ENCODE results near the gene TIMMDC1. TPM values are rescaled to one million over a fixed set of nuclear protein-coding genes. Genes with fewer than 3 reads are reported as not detected.

Gene TIMMDC1
- total RNA-seq, 2 experiments from 2014 or later, result 78.1 to 79.8 TPM

- no peaks in the 10 kb centered on the region for H3K27me3 Mint-ChIP-seq (ENCODE audit: low read depth)
- CTCF ChIA-PET, result interaction anchor here (0.7 to 1.5 kb wide), 3 partner anchors 9 to 244 kb away, joined by 3 to 5 read pairs (median 3); no protein-coding TSS in a partner anchor
Observed at GRCh38 chr3:119485563-119485962, 12.8 kb upstream of the TIMMDC1 start.

DNA sequence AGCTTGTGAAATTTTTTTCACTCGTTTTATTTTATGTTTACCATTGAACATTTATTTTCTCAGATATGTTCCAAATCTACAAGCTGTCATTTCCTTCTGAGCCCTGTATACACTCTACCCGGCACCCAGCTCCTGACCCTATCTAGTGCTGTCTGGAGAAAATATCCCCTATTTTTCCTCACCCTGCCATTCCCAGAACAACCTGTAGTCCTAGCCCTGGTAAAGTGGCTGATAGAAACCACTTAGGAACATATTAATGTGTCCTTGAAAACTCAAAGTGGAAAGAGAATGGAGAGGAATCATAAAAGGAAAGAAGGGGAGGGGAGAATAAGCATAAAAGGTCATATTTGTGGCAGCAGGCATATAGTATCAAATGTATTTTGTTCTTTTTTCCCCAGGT is 8.2 kb upstream of the TIMMDC1 start:
- H3K27me3 Mint-ChIP-seq (ENCODE audit: low read depth), result no peaks in the 10 kb centered on the region
- no peak overlapping the region for H3K4me3 Mint-ChIP-seq
- H3K4me1 Mint-ChIP-seq (ENCODE audit: low read depth), result no peaks in the 10 kb centered on the region
- H3K36me3 Mint-ChIP-seq (ENCODE audit: low read depth), result peaks cover 62% of the 10 kb centered on the region
- ATAC-seq (no peak), DNase-seq (no peak)
- POLR2A ChIA-PET, result interaction anchor here (0.5 to 2.3 kb wide), 2 partner anchors 8 to 41 kb away, joined by 3 to 9 read pairs; partner anchors contain the start of gene TIMMDC1
- H3K27ac Mint-ChIP-seq, result no peak overlapping the region
- CTCF ChIA-PET, result interaction anchor here (0.6 to 1.1 kb wide), 3 partner anchors 9 to 69 kb away, joined by 3 read pairs; no protein-coding TSS in a partner anchor
- no peaks in the 10 kb centered on the region for H3K9me3 Mint-ChIP-seq (ENCODE audit: insufficient read depth)

More at GRCh38 chr3:119485563-119485962, 12.8 kb upstream of the TIMMDC1 start:
- H3K36me3 Mint-ChIP-seq (ENCODE audit: low read depth), result peaks cover 50% of the 10 kb centered on the region
- POLR2A ChIA-PET, result interaction anchor here (1.0 kb wide), 1 partner anchor 12 kb away, joined by 3 read pairs; no protein-coding TSS in a partner anchor
- ATAC-seq (no peak), DNase-seq (no peak)
- no peak overlapping the region for H3K27ac Mint-ChIP-seq
- no peak overlapping the region for H3K4me3 Mint-ChIP-seq
- H3K9me3 Mint-ChIP-seq (ENCODE audit: insufficient read depth), result no peaks in the 10 kb centered on the region
- no peaks in the 10 kb centered on the region for H3K4me1 Mint-ChIP-seq (ENCODE audit: low read depth)

DNA sequence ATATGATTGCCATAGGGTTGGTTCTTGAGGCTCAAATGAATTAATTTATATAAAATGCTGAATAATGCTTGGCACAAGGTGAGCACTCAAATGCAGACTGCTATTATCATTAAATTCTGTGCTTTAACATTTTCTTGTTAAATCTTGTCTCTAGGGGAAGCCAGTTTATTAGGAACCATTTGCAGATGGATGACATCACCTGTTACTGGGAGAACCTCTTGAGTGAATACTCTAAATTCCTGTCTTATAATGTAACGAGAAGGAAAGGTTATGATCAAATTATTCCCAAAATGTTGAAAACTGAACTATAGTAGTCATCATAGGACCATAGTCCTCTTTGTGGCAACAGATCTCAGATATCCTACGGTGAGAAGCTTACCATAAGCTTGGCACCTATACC is 6.2 kb upstream of the TIMMDC1 start:
- Mint-ChIP-seq H3K27me3 (ENCODE audit: low read depth) (no peaks in the 10 kb centered on the region), H3K36me3 (ENCODE audit: low read depth) (peaks cover 44% of the 10 kb centered on the region), H3K27ac (no peak overlapping the region), H3K4me1 (ENCODE audit: low read depth) (peaks cover 6% of the 10 kb centered on the region), H3K9me3 (ENCODE audit: insufficient read depth) (no peaks in the 10 kb centered on the region), H3K4me3 (no peak overlapping the region)
- DNase-seq (no peak), ATAC-seq (no peak)
- ChIA-PET CTCF (no interaction called here), POLR2A (no interaction called here)

- no peaks in the 10 kb centered on the region for H3K27me3 Mint-ChIP-seq (ENCODE audit: low read depth)
Observed at GRCh38 chr3:119492810-119493209, 5.5 kb upstream of the TIMMDC1 start.

GRCh38 chr3:119494597-119494996 is 3.8 kb upstream of the TIMMDC1 start:
- no peaks in the 10 kb centered on the region for H3K27me3 Mint-ChIP-seq (ENCODE audit: low read depth)
- H3K36me3 Mint-ChIP-seq (ENCODE audit: low read depth), result peaks cover 36% of the 10 kb centered on the region
- POLR2A ChIA-PET, result interaction anchor here (1.3 kb wide), 1 partner anchor 67 kb away, joined by 3 read pairs; no protein-coding TSS in a partner anchor
- CTCF ChIA-PET, result interaction anchor here (1.0 to 1.2 kb wide), 3 partner anchors 9 to 199 kb away, joined by 3 to 4 read pairs (median 3); partner anchors contain the start of gene POGLUT1
- H3K27ac Mint-ChIP-seq, result no peak overlapping the region
- no peaks in the 10 kb centered on the region for H3K9me3 Mint-ChIP-seq (ENCODE audit: insufficient read depth)
- H3K4me3 Mint-ChIP-seq, result no peak overlapping the region
- ATAC-seq, result no peak
- peaks cover 13% of the 10 kb centered on the region for H3K4me1 Mint-ChIP-seq (ENCODE audit: low read depth)
- DNase-seq, result no peak

More at GRCh38 chr3:119492810-119493209, 5.5 kb upstream of the TIMMDC1 start:
- ChIA-PET CTCF (no interaction called here), POLR2A (no interaction called here)
- H3K36me3 Mint-ChIP-seq (ENCODE audit: low read depth), result peaks cover 44% of the 10 kb centered on the region
- H3K9me3 Mint-ChIP-seq (ENCODE audit: insufficient read depth), result no peaks in the 10 kb centered on the region
- H3K4me3 Mint-ChIP-seq, result no peak overlapping the region
- no peak overlapping the region for H3K27ac Mint-ChIP-seq
- no peak for ATAC-seq
- H3K4me1 Mint-ChIP-seq (ENCODE audit: low read depth), result peaks cover 11% of the 10 kb centered on the region
- no peak for DNase-seq

DNA sequence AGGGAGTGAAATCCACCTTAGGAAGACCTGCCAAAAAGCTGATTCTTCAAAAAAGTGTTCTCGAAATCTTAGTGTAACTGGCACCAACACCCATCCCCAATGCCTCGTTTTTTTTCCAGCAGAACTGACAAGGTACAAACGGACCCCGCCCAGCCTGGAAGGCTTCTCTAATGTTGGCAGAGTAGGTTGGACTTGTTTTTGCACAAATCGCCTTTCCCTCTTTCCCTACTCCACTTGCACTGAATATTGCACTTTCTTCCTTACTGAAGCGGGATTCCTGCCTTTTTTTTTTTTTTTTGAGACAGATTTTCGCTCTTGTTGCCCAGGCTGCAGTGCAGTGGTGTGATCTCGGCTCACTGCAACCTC is 544 bp upstream of the TIMMDC1 start:
- peaks cover 31% of the 10 kb centered on the region for H3K4me1 Mint-ChIP-seq (ENCODE audit: low read depth)
- H3K27ac Mint-ChIP-seq, result peak overlapping the region; percentile 98
- POLR2A ChIA-PET, result interaction anchor here (0.6 to 3.9 kb wide), 25 partner anchors 8 to 258 kb away, joined by 3 to 42 read pairs (median 5); partner anchors contain the start of genes ADPRH, B4GALT4, CD80 and COX17
- DNase-seq (peak; percentile 29), ATAC-seq (peak; percentile 1)
- CTCF ChIA-PET, result interaction anchor here (1.1 to 2.2 kb wide), 6 partner anchors 10 to 183 kb away, joined by 3 to 10 read pairs (median 6); partner anchors contain the start of gene TMEM39A
- H3K27me3 Mint-ChIP-seq (ENCODE audit: low read depth), result no peaks in the 10 kb centered on the region
- peak overlapping the region; percentile 99 for H3K4me3 Mint-ChIP-seq
- peaks cover 26% of the 10 kb centered on the region for H3K36me3 Mint-ChIP-seq (ENCODE audit: low read depth)
- no peaks in the 10 kb centered on the region for H3K9me3 Mint-ChIP-seq (ENCODE audit: insufficient read depth)

DNA sequence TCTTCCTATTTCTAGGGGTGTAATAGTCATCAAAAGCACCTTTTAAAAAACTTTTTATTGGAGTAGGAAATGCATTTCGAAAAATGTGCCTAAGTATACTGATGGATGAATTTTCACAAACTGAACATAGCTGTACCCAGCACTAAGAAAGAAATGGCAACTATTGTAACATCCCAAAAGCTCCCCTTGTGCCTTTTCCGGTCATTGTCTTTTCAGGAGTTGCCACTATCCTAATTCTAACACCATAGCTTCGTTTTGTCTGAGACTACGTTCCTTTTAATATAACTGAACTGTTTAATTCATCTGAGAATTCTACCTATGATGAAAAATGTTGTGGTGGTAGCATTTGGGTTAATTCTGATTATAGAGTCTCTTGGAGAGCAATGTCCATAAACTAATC is 1.9 kb downstream of the TIMMDC1 start:
- peaks cover 28% of the 10 kb centered on the region for H3K36me3 Mint-ChIP-seq (ENCODE audit: low read depth)
- ATAC-seq (no peak), DNase-seq (no peak)
- no peaks in the 10 kb centered on the region for H3K9me3 Mint-ChIP-seq (ENCODE audit: insufficient read depth)
- H3K27ac Mint-ChIP-seq, result no peak overlapping the region
- peak overlapping the region; percentile 36 for H3K4me3 Mint-ChIP-seq
- POLR2A ChIA-PET, result interaction anchor here (0.6 to 3.9 kb wide), 5 partner anchors 31 to 176 kb away, joined by 3 to 42 read pairs (median 28); partner anchors contain the start of genes CD80, COX17, POGLUT1 and TMEM39A
- no peaks in the 10 kb centered on the region for H3K27me3 Mint-ChIP-seq (ENCODE audit: low read depth)
- H3K4me1 Mint-ChIP-seq (ENCODE audit: low read depth), result peaks cover 34% of the 10 kb centered on the region
- CTCF ChIA-PET, result interaction anchor here (1.0 to 1.8 kb wide), 4 partner anchors 18 to 190 kb away, joined by 3 to 5 read pairs (median 4); partner anchors contain the start of gene CD80

- Mint-ChIP-seq H3K9me3 (ENCODE audit: insufficient read depth) (no peaks in the 10 kb centered on the region), H3K4me3 (peak overlapping the region; percentile 17), H3K27me3 (ENCODE audit: low read depth) (no peaks in the 10 kb centered on the region), H3K36me3 (ENCODE audit: low read depth) (peaks cover 32% of the 10 kb centered on the region), H3K4me1 (ENCODE audit: low read depth) (peaks cover 38% of the 10 kb centered on the region), H3K27ac (peak overlapping the region; percentile 12)
- ATAC-seq (no peak), DNase-seq (no peak)
- ChIA-PET CTCF (interaction anchor here (0.8 to 1.8 kb wide), 4 partner anchors 24 to 189 kb away, joined by 3 to 4 read pairs (median 4); partner anchors contain the start of gene CD80), POLR2A (interaction anchor here (0.6 to 3.9 kb wide), 3 partner anchors 32 to 38 kb away, joined by 3 to 28 read pairs (median 5); partner anchors contain the start of genes POGLUT1 and TMEM39A)
Observed at GRCh38 chr3:119500901-119501300, 2.6 kb downstream of the TIMMDC1 start.

DNA sequence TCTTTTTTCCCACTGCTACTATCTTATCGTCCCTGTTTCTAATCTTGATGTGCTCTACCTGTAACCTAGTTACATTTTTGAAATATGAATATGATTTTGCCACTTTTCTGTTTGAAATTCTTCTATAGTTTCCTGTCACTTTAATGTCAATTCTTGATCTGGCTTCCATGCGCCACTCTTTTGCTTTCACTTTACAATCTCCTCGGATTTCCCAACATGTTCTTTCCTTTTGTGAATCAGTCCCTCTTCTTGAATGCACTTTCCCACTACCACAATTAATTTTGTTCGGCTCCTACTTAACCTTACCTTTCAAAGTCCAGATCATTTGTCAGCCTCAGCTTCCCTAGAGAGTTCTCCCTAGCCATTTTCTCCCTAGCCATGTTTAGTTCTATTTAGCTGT is 8.3 kb downstream of the TIMMDC1 start:
- ChIA-PET CTCF (interaction anchor here (0.7 to 2.4 kb wide), 3 partner anchors 8 to 52 kb away, joined by 3 to 9 read pairs (median 4); partner anchors contain the start of gene TIMMDC1), POLR2A (interaction anchor here (0.6 to 2.6 kb wide), 2 partner anchors 8 to 274 kb away, joined by 7 to 16 read pairs; partner anchors contain the start of gene TIMMDC1)
- peak overlapping the region; percentile 88 for H3K27ac Mint-ChIP-seq
- ATAC-seq (no peak), DNase-seq (no peak)
- no peaks in the 10 kb centered on the region for H3K9me3 Mint-ChIP-seq (ENCODE audit: insufficient read depth)
- H3K36me3 Mint-ChIP-seq (ENCODE audit: low read depth), result peaks cover 65% of the 10 kb centered on the region
- peak overlapping the region; percentile 77 for H3K4me3 Mint-ChIP-seq
- H3K4me1 Mint-ChIP-seq (ENCODE audit: low read depth), result peaks cover 43% of the 10 kb centered on the region
- no peaks in the 10 kb centered on the region for H3K27me3 Mint-ChIP-seq (ENCODE audit: low read depth)

GRCh38 chr3:119507404-119507803 is 9.1 kb downstream of the TIMMDC1 start:
- no peak for ATAC-seq
- Mint-ChIP-seq H3K27ac (peak overlapping the region; percentile 88), H3K4me1 (ENCODE audit: low read depth) (peaks cover 41% of the 10 kb centered on the region), H3K36me3 (ENCODE audit: low read depth) (peaks cover 65% of the 10 kb centered on the region), H3K4me3 (peak overlapping the region; percentile 77), H3K27me3 (ENCODE audit: low read depth) (no peaks in the 10 kb centered on the region), H3K9me3 (ENCODE audit: insufficient read depth) (no peaks in the 10 kb centered on the region)
- POLR2A ChIA-PET, result interaction anchor here (2.6 kb wide), 1 partner anchor 9 kb away, joined by 16 read pairs; the partner anchor contains the start of gene TIMMDC1
- CTCF ChIA-PET, result interaction anchor here (0.7 to 2.4 kb wide), 5 partner anchors 9 to 174 kb away, joined by 3 to 9 read pairs (median 3); partner anchors contain the start of gene TIMMDC1
- no peak for DNase-seq

DNA sequence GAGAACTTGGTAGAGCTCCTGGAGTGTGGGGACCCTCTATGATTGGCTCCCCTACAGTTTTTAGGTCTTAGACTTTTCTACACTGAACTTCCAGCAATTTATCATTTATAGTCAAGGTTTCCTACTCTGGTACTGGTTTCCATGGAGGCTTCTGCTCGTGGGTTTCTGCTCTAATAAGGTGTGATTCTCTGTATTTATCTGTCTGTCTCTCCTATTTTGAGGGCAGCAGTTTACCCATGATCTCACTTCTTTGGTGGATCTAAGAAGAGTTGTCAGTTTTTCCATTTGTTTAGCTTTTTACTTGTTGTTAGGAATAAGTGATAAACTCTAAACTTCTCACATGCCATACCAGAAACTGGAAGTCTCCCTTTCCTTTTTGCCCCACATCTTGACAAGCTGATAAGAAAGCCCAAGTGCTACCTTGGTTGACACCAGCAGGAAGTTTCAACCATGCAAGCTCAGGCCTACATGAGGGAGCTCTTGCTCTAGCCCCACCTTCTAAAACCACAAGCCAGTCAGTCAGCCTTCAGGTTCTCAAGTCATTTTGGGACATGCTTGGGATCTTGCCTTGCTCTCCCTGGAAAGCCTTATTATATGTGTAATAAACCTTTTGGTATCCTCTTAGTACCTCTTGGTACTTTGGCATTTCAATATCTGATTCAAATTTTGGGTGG is 10.0 kb downstream of the TIMMDC1 start:
- Mint-ChIP-seq H3K27me3 (ENCODE audit: low read depth) (no peaks in the 10 kb centered on the region), H3K9me3 (ENCODE audit: insufficient read depth) (no peaks in the 10 kb centered on the region), H3K36me3 (ENCODE audit: low read depth) (peaks cover 67% of the 10 kb centered on the region), H3K4me1 (ENCODE audit: low read depth) (peaks cover 40% of the 10 kb centered on the region), H3K4me3 (peak overlapping the region; percentile 34), H3K27ac (peak overlapping the region; percentile 88)
- ATAC-seq (peak; percentile 89), DNase-seq (peak; percentile 60)
- CTCF ChIA-PET, result interaction anchor here (1.0 to 2.4 kb wide), 5 partner anchors 10 to 173 kb away, joined by 3 to 9 read pairs (median 4); partner anchors contain the start of genes CD80 and TIMMDC1
- POLR2A ChIA-PET, result interaction anchor here (1.0 to 2.6 kb wide), 3 partner anchors 10 to 267 kb away, joined by 3 to 16 read pairs (median 4); partner anchors contain the start of genes B4GALT4, COX17 and TIMMDC1

All from activated CD8-positive, alpha-beta T cell treated with anti-CD3 and anti-CD28 coated beads, Interleukin-2, amount 10 ng/mL, durations not matched to agents 7 days and 5 days (primary cell).